OCI-LY7 (cell line): ENCODE results near the gene CNTN5.

Experiments used
- EZH2phosphoT487 ChIP-seq: fragments of 200-600 bp; sonication (generic); IDR thresholded peaks from 2 replicates; pipeline ENCODE4 v1.6.1; 2018; ENCODE audit warnings: low read depth, borderline replicate concordance, mild to moderate bottlenecking, mixed run types, antibody characterized with exemption, low read length, moderate library complexity, mixed read lengths
- TF ChIP-seq, protein P1 (sequence below): fragments of 200-600 bp; sonication (generic); conservative IDR thresholded peaks from 2 replicates; pipeline ENCODE4 v1.5.1; 2014; ENCODE audit warnings: mild to moderate bottlenecking, antibody characterized with exemption, low read length, moderate library complexity, mixed read lengths

DNA sequence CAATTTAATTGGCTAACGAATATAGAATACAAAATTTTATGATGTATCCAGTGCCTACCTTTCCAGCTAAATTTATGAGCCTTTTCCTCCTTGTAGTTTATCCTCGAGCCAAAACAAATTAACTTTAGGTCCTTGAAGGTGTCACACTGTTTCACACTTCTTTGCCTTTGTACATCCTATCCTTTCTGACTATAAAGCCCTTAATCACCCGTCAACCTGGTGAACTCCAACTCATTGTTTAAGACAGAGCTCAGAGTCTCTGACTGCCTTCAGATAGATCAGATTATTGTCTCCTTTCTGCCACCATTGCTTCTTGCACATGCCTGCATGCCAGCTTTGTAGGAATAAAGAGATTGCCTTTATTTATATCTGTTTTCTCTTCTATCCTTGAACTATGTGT is 58.8 kb downstream of the CNTN5 start:
- TF ChIP-seq, protein P1, sequence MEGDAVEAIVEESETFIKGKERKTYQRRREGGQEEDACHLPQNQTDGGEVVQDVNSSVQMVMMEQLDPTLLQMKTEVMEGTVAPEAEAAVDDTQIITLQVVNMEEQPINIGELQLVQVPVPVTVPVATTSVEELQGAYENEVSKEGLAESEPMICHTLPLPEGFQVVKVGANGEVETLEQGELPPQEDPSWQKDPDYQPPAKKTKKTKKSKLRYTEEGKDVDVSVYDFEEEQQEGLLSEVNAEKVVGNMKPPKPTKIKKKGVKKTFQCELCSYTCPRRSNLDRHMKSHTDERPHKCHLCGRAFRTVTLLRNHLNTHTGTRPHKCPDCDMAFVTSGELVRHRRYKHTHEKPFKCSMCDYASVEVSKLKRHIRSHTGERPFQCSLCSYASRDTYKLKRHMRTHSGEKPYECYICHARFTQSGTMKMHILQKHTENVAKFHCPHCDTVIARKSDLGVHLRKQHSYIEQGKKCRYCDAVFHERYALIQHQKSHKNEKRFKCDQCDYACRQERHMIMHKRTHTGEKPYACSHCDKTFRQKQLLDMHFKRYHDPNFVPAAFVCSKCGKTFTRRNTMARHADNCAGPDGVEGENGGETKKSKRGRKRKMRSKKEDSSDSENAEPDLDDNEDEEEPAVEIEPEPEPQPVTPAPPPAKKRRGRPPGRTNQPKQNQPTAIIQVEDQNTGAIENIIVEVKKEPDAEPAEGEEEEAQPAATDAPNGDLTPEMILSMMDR, result no peak
- no peak for TF ChIP-seq EZH2phosphoT487
